IPS-20b (cell line): Measurements from ENCODE around the gene KNDC1.

ENCODE experiments used
- H3K27ac ChIP-seq: one replicate; pipeline ENCODE4 v1.5.1; 2013; ENCODE audit warnings: low read length
- H3K27me3 ChIP-seq: 2 replicates; pipeline ENCODE4 v1.6.1; 2013; ENCODE audit warnings: mild to moderate bottlenecking, low read length, inconsistent platforms; ENCODE audit not compliant: insufficient read depth
- H3K36me3 ChIP-seq: 2 replicates; pipeline ENCODE4 v1.6.1; 2013; ENCODE audit warnings: low read depth, mild to moderate bottlenecking, inconsistent platforms, low read length, moderate library complexity; ENCODE audit not compliant: insufficient read depth
- H3K4me1 ChIP-seq: 2 replicates; pipeline ENCODE4 v1.6.1; 2013; ENCODE audit warnings: mild to moderate bottlenecking, control low read depth, inconsistent platforms, low read length, moderate library complexity; ENCODE audit not compliant: insufficient read depth
- H3K4me3 ChIP-seq: 2 replicates; pipeline ENCODE4 v1.5.1; 2013; ENCODE audit warnings: mild to moderate bottlenecking, low read length, inconsistent platforms
- H3K9ac ChIP-seq: 2 replicates; pipeline ENCODE4 v1.6.1; 2013; ENCODE audit warnings: low read depth, mild to moderate bottlenecking, inconsistent platforms, low read length, moderate library complexity
- H3K9me3 ChIP-seq: 2 replicates; pipeline ENCODE4 v1.6.1; 2013; ENCODE audit warnings: mild to moderate bottlenecking, low read depth, low read length, inconsistent platforms; ENCODE audit not compliant: insufficient read depth

Gene KNDC1

DNA sequence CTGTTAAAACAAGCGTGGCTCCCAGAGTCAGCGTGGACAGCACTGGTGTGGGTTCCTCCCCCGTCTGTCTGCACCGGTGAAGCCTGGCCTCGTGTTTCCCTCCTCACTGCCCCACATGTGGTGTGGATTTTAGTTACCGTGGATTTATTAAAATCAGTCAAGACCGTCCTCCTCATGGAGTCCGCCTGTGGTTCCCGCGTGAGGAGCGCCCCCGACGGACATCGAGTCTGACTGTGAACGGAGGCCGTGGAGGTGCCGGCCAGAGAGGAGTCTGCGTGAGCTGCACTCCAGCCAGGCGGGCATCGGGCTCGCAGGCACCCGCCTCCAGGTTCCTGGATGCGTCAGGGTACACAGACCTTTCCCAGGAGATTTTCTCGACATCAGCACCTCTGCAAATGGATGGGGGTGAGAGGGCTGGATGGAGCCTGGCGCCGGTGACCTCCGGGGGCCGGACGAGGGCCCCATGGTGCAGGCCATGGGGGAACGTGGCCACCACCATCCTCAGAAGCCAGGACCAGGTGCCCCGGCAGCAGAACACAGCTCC lies 43.7 kb downstream of the KNDC1 start:
- Histone ChIP-seq H3K36me3 (no peaks in the 10 kb centered on the region), H3K27ac (no peak overlapping the region), H3K27me3 (no peaks in the 10 kb centered on the region), H3K9ac (no peak overlapping the region), H3K4me3 (no peak overlapping the region), H3K9me3 (no peaks in the 10 kb centered on the region), H3K4me1 (no peaks in the 10 kb centered on the region)

DNA sequence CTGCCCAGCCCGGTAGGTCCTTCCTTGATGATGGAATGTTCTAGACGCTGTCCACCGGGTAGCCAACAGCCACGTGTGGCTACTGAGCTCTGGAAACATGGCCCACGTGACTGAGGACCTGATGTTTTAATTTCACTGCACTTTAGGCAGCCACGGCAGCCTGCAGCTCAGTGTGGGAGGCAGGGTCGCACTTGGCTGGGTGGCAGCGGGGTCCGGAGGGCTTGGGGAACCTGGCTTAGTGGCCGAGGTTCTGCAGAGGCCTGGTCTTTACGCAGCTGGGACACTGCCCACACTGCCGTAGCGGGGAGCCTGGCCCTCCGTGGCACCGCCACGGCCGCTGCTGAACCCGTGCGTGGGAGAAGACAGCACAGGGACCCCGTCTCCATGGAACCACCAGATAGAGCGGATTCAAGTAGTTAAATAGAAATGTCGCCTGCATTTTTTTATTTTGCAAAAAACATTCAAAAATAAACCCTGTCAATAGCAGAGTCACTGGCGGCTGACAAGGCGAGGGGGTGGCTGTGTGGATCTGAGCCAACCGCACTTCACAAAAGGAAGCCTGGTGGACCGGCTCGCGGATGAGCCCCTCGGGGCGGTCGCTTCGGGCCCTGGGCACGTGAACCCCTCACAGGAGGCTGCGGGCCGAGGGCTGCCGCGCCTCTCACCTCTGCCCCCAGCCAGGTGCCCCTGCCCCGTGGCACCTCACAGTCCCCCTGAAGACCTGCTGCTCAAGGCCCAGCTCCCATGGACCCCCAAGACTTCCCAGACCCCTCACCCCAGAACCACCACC lies 44.4 kb downstream of the KNDC1 start:
- Histone ChIP-seq H3K9ac (no peak overlapping the region), H3K9me3 (no peaks in the 10 kb centered on the region), H3K4me3 (no peak overlapping the region), H3K36me3 (no peaks in the 10 kb centered on the region), H3K4me1 (no peaks in the 10 kb centered on the region), H3K27ac (no peak overlapping the region), H3K27me3 (no peaks in the 10 kb centered on the region)

GRCh38 chr10:133205146-133205545 lies 45.1 kb downstream of the KNDC1 start:
- Histone ChIP-seq H3K9me3 (no peaks in the 10 kb centered on the region), H3K9ac (no peak overlapping the region), H3K27me3 (no peaks in the 10 kb centered on the region), H3K36me3 (no peaks in the 10 kb centered on the region), H3K27ac (no peak overlapping the region), H3K4me1 (no peaks in the 10 kb centered on the region), H3K4me3 (no peak overlapping the region)

DNA sequence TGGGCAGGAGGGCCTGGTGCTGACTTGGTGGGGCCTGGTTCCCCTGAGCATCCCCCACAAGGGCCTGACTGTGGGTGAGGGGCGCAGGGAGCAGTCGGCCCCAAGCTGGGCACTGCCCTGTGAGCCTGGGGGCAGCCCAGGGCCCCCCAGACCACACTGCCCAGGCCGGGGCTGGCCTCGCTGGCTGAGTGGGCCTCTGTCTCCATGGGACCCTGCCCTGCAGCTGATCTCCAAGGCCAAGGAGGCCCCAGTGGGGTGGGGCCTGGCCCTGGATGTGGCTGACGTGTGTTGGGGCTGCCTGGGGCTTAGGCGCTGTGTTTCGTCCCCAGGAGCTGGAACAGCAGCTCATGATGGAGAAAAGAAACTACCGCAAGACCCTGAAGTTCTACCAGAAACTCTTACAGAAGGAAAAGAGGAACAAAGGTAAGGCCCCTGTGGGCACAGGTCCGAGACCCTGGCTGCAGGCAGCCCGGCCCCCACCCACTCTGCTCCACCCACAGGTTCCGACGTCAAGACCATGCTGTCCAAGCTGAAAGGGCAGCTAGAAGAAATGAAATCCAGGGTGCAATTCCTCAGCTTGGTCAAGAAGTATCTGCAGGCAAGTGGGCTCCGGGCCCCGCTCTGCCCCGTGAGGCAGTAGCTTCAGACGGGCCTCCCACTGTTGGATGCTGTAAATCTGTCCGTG lies 46.5 kb downstream of the KNDC1 start:
- Histone ChIP-seq H3K9ac (no peak overlapping the region), H3K27ac (no peak overlapping the region), H3K36me3 (no peaks in the 10 kb centered on the region), H3K9me3 (no peaks in the 10 kb centered on the region), H3K4me3 (no peak overlapping the region), H3K27me3 (no peaks in the 10 kb centered on the region), H3K4me1 (no peaks in the 10 kb centered on the region)

- H3K27me3 ChIP-seq: no peaks in the 10 kb centered on the region
- H3K9ac ChIP-seq: no peak overlapping the region
- no peaks in the 10 kb centered on the region for H3K36me3 ChIP-seq
- H3K4me1 ChIP-seq: no peaks in the 10 kb centered on the region
- H3K27ac ChIP-seq: no peak overlapping the region
- no peaks in the 10 kb centered on the region for H3K9me3 ChIP-seq
- H3K4me3 ChIP-seq: no peak overlapping the region
Observed at GRCh38 chr10:133207041-133207600, 47.1 kb downstream of the KNDC1 start.

GRCh38 chr10:133207627-133208026 lies 47.6 kb downstream of the KNDC1 start:
- H3K27me3 ChIP-seq: no peaks in the 10 kb centered on the region
- H3K9me3 ChIP-seq: no peaks in the 10 kb centered on the region
- H3K27ac ChIP-seq: no peak overlapping the region
- no peak overlapping the region for H3K4me3 ChIP-seq
- no peaks in the 10 kb centered on the region for H3K4me1 ChIP-seq
- H3K9ac ChIP-seq: no peak overlapping the region
- H3K36me3 ChIP-seq: no peaks in the 10 kb centered on the region

DNA sequence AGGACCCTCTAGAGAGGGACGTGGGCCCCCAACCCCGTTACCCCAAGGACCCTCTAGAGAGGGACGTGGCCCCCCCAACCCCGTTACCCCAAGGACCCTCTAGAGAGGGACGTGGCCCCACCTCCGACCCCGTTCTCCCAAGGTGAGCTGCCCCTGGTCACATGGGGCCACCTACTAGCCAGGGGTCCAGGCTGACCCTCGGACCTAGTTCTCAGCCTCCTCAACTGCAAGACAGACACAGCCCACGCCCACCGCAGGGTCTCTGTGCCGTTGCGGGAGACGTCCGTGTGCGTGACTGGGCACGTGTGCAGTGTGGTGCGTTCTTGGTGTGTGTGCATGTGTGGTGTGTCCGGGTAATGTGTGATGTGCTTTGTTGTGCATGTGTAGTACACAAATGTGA lies 48.4 kb downstream of the KNDC1 start:
- Histone ChIP-seq H3K36me3 (no peaks in the 10 kb centered on the region), H3K9ac (no peak overlapping the region), H3K4me1 (no peaks in the 10 kb centered on the region), H3K4me3 (no peak overlapping the region), H3K27ac (no peak overlapping the region), H3K27me3 (no peaks in the 10 kb centered on the region), H3K9me3 (no peaks in the 10 kb centered on the region)

DNA sequence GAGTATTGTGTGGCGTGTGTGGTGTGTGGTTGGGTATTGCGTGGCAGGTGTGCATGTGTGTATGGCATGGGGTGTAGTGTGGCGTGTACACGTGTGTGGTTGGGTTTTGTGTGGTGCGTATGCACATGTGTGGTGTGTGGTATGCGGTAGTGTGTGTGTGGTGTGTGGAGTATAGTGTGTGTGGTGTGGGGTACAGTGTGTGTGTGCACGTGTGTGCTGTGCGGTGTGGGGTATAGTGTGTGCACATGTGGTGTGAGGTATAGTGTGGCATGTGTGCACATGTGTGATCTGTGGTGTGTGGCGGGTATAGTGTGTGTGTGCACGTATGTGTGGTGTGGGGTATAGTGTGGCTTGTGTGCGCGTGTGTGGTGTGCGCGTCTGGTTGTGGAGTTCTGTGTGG lies 49.1 kb downstream of the KNDC1 start:
- Histone ChIP-seq H3K4me3 (no peak overlapping the region), H3K27ac (no peak overlapping the region), H3K9ac (no peak overlapping the region), H3K36me3 (no peaks in the 10 kb centered on the region), H3K4me1 (no peaks in the 10 kb centered on the region), H3K9me3 (no peaks in the 10 kb centered on the region), H3K27me3 (no peaks in the 10 kb centered on the region)

- Histone ChIP-seq H3K4me1 (no peaks in the 10 kb centered on the region), H3K27ac (no peak overlapping the region), H3K9me3 (no peaks in the 10 kb centered on the region), H3K4me3 (no peak overlapping the region), H3K9ac (no peak overlapping the region), H3K36me3 (no peaks in the 10 kb centered on the region), H3K27me3 (no peaks in the 10 kb centered on the region)
Observed at GRCh38 chr10:133209641-133210040, 49.6 kb downstream of the KNDC1 start.

GRCh38 chr10:133210398-133211140 lies 50.5 kb downstream of the KNDC1 start:
- Histone ChIP-seq H3K4me3 (no peak overlapping the region), H3K9me3 (no peaks in the 10 kb centered on the region)

DNA sequence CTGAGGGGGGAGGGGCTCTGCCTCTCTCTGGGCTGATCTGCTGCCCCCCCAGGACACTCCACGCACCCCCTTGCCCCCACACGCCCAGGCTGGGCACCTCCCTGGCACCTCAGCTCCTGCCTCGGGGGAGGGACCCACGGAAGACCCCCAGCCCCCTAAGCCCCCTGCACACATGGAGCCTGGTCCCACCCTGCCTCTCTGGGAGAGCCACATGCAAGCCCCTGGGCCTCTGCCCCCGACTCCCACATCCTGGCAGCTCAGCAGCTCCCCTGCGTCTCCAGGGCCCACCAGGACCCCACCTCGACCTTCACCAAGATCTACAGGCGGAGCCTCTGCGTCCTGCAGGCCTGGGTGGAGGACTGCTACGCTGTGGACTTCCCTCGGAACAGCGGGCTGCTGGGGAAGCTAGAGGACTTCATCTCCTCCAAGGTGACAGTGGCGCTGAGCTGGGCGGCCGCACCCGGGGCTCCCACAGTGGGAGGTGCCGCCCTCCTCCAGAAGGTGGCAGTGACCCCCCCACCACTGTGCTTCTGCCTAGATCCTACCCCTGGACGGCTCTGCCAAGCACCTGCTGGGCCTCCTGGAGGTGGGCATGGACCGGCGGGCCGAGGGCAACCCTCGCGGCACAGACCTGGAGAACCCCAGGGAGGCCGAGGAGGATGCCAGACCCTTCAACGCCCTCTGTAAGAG lies 51.3 kb downstream of the KNDC1 start:
- H3K36me3 ChIP-seq: no peaks in the 10 kb centered on the region
- no peaks in the 10 kb centered on the region for H3K4me1 ChIP-seq
- H3K9me3 ChIP-seq: no peaks in the 10 kb centered on the region
- H3K4me3 ChIP-seq: no peak overlapping the region
- no peak overlapping the region for H3K9ac ChIP-seq
- no peaks in the 10 kb centered on the region for H3K27me3 ChIP-seq
- H3K27ac ChIP-seq: no peak overlapping the region

More at GRCh38 chr10:133210398-133211140, 50.5 kb downstream of the KNDC1 start:
- H3K4me1 ChIP-seq: no peaks in the 10 kb centered on the region
- no peak overlapping the region for H3K27ac ChIP-seq
- H3K36me3 ChIP-seq: no peaks in the 10 kb centered on the region
- no peak overlapping the region for H3K9ac ChIP-seq
- no peaks in the 10 kb centered on the region for H3K27me3 ChIP-seq
